ENCODE results near the gene LMO7. TPM values are rescaled to one million over a fixed set of nuclear protein-coding genes. Genes with fewer than 3 reads are reported as not detected.
A peak's percentile ranks its signal among the peaks of the same experiment; 100 is the strongest.

Gene LMO7
- polyA plus RNA-seq, 3 donors from 2014 or later = 0.96 to 4.1 TPM; not detected in 1

DNA sequence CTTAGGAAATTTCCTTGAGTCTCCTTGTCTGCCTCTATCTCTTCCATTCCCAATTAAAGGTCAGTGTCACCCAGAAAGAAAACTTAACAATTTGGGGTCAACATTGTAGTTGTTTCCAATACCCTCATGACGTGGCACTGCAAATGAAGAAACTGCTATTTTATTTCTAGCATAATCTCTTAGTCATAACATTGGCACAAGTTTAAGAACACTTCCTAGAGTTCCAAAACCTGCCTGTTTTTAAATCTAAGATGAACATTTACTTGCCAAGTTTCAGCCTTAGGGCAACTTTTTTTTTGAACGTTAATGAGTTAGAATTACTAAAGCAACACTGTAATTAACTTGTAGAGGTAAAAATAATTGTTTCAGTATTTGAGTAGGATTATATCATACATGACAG lies 108.0 kb downstream of the LMO7 start:
- Mint-ChIP-seq H3K27me3 (ENCODE audit: low read depth in 3 of 3) (peaks cover 0 to 2% (median 0%) of the 10 kb centered on the region in 3 donors), H3K27ac (no peak overlapping the region), H3K9me3 (peaks cover 0 to 4% (median 0%) of the 10 kb centered on the region in 6 donors), H3K4me3 (no peak overlapping the region), H3K4me1 (no peaks in the 10 kb centered on the region), H3K36me3 (peaks cover 0 to 7% (median 0%) of the 10 kb centered on the region in 3 donors)
- DNase-seq = no peak

DNA sequence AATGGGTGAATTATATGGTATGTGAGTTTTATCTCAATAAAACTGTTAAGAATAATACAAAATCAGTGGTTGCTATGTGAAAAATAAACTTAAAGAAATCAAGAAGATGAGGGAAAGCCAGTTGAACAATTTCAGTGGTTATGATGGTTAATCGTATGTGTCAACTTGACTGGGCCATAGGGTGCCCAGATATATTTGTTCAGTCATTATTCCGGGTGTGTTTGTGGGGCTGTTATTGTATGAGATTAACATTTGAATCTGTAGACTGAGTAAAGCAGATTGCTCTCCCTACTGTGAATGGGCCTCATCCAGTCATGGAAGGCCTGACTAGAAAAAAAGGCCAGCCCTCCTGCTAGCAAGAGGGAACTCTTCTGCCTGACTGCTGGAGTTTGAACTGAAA lies 109.3 kb downstream of the LMO7 start:
- Mint-ChIP-seq H3K4me1 (no peaks in the 10 kb centered on the region), H3K9me3 (peaks cover 0 to 4% (median 0%) of the 10 kb centered on the region in 6 donors), H3K36me3 (peaks cover 0 to 7% (median 0%) of the 10 kb centered on the region in 3 donors), H3K4me3 (no peak overlapping the region), H3K27me3 (ENCODE audit: low read depth in 3 of 3) (peaks cover 0 to 2% (median 0%) of the 10 kb centered on the region in 3 donors), H3K27ac (no peak overlapping the region)
- DNase-seq = no peak

DNA sequence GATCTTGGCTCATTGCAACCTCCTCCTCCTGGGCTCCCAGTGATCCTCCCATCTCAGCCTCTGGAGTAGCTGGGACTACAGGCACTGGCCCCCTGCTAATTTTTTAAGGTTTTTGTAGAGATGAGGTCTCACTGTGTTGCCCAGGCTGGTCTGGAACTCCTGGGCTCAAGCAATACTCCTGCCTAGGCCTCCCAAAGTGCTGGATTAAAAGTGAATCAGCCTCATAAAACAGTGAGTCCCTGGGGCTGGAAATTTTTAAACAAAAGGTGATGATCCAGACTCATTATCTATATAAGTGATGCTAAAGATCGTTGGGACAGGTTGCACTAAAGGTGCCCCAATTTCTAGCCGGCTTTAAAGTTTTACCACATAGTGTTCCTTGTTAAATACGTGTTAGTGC lies 112.7 kb downstream of the LMO7 start:
- peaks cover 0 to 2% (median 0%) of the 10 kb centered on the region in 6 donors for H3K9me3 Mint-ChIP-seq
- H3K36me3 Mint-ChIP-seq = peaks cover 0 to 4% (median 0%) of the 10 kb centered on the region in 3 donors
- no peak overlapping the region for H3K27ac Mint-ChIP-seq
- H3K4me1 Mint-ChIP-seq = no peaks in the 10 kb centered on the region
- H3K4me3 Mint-ChIP-seq = no peak overlapping the region
- no peak for DNase-seq
- peaks cover 0 to 2% (median 0%) of the 10 kb centered on the region in 3 donors for H3K27me3 Mint-ChIP-seq (ENCODE audit: low read depth in 3 of 3)

DNA sequence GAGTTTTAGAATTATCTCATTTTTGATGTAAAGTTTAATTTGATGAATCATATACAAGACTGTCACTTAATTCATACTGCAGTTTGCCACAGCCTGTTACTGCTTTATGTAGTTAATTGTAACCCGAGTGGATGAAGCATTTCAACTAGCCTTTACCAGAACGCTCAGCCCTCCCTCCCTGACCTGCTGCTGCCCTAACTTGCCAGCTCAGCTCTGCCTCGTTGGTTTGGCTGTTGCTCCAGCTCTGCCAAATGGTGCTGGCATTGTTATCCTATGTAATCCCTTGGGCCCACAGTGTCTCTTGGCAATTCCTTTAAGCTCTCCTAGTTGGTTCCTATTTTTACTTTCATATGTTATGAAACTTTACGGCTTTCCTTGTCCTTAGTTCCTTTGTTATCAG lies 113.3 kb downstream of the LMO7 start:
- no peak for DNase-seq
- Mint-ChIP-seq H3K36me3 (peaks cover 0 to 8% (median 4%) of the 10 kb centered on the region in 3 donors), H3K4me1 (no peaks in the 10 kb centered on the region), H3K9me3 (peaks cover 0 to 2% (median 0%) of the 10 kb centered on the region in 6 donors), H3K27me3 (ENCODE audit: low read depth in 3 of 3) (peaks cover 0 to 2% (median 0%) of the 10 kb centered on the region in 3 donors), H3K4me3 (no peak overlapping the region), H3K27ac (no peak overlapping the region)

DNA sequence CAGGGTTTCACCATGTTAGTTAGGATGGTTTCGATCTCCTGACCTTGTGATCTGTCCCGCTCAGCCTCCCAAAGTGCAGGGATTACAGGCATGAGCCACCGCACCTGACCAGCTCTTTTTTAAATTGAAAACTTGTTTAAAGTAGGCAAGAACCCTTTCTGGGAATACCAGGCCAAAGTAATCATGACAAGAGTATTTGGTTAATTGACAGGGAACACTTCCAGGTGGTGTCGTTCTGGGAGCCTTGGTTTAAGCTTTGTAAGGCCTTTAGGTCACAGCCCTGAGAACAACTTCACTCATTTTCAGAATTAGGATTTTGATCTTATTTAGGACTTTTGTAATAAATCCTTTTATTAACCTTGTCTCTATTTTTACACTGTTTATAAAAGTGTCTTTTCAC lies 115.2 kb downstream of the LMO7 start:
- peaks cover 0 to 2% (median 0%) of the 10 kb centered on the region in 6 donors for H3K9me3 Mint-ChIP-seq
- no peak overlapping the region for H3K4me3 Mint-ChIP-seq
- H3K27me3 Mint-ChIP-seq (ENCODE audit: low read depth in 3 of 3) = peaks cover 0 to 5% (median 2%) of the 10 kb centered on the region in 3 donors
- H3K4me1 Mint-ChIP-seq = no peaks in the 10 kb centered on the region
- H3K36me3 Mint-ChIP-seq = peaks cover 0 to 8% (median 4%) of the 10 kb centered on the region in 3 donors
- H3K27ac Mint-ChIP-seq = no peak overlapping the region
- no peak for DNase-seq

DNA sequence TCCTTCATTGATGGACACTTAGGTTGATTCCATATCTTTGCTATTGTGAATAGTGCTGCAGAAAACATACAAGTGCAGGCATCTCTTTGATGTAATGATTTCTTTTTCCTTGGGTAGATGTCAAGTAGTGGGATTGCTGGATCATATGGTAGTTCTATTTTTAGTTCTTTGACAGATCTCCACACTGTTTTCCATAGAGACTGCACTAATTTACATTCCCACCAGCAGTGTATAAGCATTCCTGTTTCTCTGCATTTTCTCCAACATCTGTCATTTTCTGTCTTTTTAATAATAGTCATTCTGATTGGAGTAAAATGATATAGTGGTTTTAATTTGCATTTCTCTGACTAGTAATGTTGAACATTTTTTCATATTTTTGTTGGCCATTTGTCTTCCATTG lies 116.7 kb downstream of the LMO7 start:
- Mint-ChIP-seq H3K27me3 (ENCODE audit: low read depth in 3 of 3) (peaks cover 2 to 5% (median 2%) of the 10 kb centered on the region in 3 donors), H3K4me3 (no peak overlapping the region), H3K9me3 (peaks cover 0 to 4% (median 0%) of the 10 kb centered on the region in 6 donors), H3K27ac (no peak overlapping the region), H3K36me3 (peaks cover 0 to 8% (median 4%) of the 10 kb centered on the region in 3 donors), H3K4me1 (no peaks in the 10 kb centered on the region)
- DNase-seq = no peak

DNA sequence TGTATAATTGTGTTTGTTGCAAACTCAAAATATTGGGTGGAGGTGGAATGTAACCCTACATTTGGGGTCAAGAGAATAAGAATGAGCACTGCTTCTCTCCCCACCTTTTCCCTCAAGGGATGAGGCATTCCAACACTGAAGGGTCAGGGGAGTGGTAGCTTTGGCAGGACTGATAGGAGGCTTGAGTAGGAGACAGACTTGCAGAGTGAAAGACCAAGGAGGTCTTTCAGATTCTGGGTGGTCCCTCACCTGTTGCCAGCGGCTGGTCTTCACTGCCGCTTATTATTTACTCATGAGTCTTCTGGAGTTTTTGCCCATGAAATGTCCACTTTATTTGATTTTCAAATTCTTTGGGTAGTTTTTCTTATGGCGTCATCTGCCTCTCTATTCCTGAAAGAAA lies 118.8 kb downstream of the LMO7 start:
- Mint-ChIP-seq H3K36me3 (peaks cover 0 to 8% (median 4%) of the 10 kb centered on the region in 3 donors), H3K4me3 (no peak overlapping the region), H3K27me3 (ENCODE audit: low read depth in 3 of 3) (peaks cover 2 to 5% (median 4%) of the 10 kb centered on the region in 3 donors), H3K27ac (no peak overlapping the region), H3K4me1 (peaks cover 0 to under 1% of the 10 kb centered on the region in 2 donors), H3K9me3 (peaks cover 0 to 4% (median 0%) of the 10 kb centered on the region in 6 donors)
- no peak for DNase-seq

DNA sequence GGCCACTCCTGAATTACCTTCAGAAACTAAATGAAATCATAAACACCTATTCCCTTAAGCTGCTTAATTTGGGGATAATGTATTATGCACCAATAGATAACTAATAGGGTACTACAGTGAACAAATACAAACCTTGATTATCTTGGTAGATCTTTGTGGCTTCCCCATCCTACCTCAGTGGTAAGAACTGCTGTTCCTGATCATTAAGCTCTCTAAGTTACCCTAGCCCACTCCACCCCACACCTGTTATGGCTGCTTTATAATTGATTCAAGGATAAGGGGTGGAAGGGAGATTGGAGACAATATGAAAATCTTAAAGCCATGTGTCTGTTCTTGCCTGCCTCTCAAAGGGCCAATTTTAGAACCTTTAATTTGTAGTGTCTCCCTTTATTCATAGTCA lies 121.2 kb downstream of the LMO7 start:
- no peak overlapping the region for H3K4me3 Mint-ChIP-seq
- DNase-seq = no peak
- H3K4me1 Mint-ChIP-seq = peaks cover 16 to 24% of the 10 kb centered on the region in 2 donors
- peaks cover 2 to 5% (median 5%) of the 10 kb centered on the region in 3 donors for H3K27me3 Mint-ChIP-seq (ENCODE audit: low read depth in 3 of 3)
- peaks cover 0 to 8% (median 4%) of the 10 kb centered on the region in 3 donors for H3K36me3 Mint-ChIP-seq
- H3K27ac Mint-ChIP-seq = no peak overlapping the region
- peaks cover 0 to 4% (median 0%) of the 10 kb centered on the region in 6 donors for H3K9me3 Mint-ChIP-seq

DNA sequence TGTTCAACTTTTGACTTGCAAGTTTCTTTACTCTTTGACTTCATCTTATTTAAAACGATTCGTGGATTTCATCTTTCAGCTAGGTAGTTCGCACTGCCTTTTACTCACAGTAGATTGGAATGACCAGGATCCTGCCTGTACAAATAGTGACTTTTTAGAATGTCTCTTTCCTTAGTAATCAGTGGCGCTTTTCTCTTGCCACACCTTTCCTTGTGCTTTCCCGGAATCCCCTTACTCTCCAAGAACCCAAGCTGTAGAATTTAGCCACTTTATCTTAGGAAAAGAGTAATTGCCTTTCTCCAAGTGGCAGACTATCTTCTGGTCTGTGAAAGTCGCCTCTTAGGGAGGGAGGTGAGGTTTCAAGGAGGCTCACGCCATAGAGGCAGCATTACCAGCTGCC lies 123.4 kb downstream of the LMO7 start:
- DNase-seq = no peak
- Mint-ChIP-seq H3K27me3 (ENCODE audit: low read depth in 3 of 3) (peaks cover 2 to 5% (median 4%) of the 10 kb centered on the region in 3 donors), H3K4me3 (no peak overlapping the region), H3K27ac (no peak overlapping the region), H3K9me3 (peaks cover 0 to 3% (median 0%) of the 10 kb centered on the region in 6 donors), H3K36me3 (no peaks in the 10 kb centered on the region), H3K4me1 (peaks cover 20 to 37% of the 10 kb centered on the region in 2 donors)

DNA sequence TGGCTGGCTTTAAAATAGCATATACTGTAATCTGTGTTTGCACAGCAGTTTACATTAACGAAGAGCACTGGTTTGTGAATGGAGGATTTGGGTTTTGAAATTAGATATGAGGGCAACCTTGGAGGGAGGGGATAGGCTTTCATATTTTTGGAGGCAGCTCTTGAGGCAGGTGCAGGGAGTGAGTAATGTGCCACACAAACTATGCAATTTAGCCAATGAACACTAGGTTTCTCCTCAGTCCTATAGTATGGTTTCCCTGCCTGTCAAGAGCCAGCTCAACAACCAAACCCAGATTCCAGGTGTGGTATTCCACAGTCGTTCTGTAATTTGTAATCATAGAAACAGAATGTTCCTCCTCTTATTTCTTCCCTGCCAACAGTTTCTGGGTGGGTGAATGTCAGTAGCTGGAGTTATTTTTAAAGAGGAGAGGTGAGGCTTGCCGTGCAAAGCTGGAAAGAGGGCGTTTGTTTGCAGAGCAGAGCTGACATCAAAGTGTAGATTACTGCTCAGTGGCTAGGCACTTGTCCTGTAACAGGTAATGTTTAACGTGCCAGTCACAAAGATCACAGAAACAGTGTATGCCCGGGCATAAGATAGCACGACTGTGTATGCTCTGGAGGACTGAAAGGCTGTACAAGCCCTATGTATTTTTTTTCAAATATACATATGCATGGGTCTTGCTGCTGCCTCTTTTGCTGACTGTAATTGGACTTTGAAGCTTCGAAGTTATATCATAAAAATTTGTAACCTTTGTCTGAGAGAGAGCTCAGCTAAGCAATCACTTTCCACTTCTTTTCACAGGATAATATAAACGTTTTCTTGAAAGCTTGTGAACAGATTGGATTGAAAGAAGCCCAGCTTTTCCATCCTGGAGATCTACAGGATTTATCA lies 124.2 kb downstream of the LMO7 start:
- H3K27me3 Mint-ChIP-seq (ENCODE audit: low read depth in 3 of 3) = peaks cover 1 to 4% (median 2%) of the 10 kb centered on the region in 3 donors
- no peak for DNase-seq
- peaks cover 20 to 37% of the 10 kb centered on the region in 2 donors for H3K4me1 Mint-ChIP-seq
- H3K36me3 Mint-ChIP-seq = no peaks in the 10 kb centered on the region
- H3K27ac Mint-ChIP-seq = peak overlapping the region in 2 of 6 donors; percentile 19 to 50
- H3K9me3 Mint-ChIP-seq = peaks cover 0 to 2% (median 0%) of the 10 kb centered on the region in 6 donors
- H3K4me3 Mint-ChIP-seq = peak overlapping the region; percentile 22 to 58 (median 43)

DNA sequence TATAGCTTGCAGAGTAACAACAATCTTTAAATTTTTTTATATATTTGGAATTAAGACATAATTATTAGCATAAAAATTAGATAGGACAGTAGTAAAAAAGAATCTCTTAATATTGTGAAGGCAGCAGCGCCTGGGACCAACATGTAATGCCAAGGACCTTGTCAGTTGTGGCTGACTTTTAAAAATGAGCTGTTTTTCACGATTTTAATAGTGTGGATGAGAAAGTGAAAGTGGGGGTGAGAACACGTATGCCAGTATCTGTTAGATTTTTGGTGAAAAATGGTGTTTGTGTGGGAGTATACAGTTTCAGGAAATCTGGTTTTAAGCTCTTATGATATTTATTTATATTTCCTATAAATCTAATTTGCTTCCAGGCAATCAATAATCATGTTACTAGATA lies 125.2 kb downstream of the LMO7 start:
- H3K27me3 Mint-ChIP-seq (ENCODE audit: low read depth in 3 of 3) = peaks cover 0 to 4% (median 2%) of the 10 kb centered on the region in 3 donors
- H3K4me1 Mint-ChIP-seq = peaks cover 20 to 37% of the 10 kb centered on the region in 2 donors
- peak overlapping the region; percentile 67 to 85 (median 73) for H3K4me3 Mint-ChIP-seq
- no peaks in the 10 kb centered on the region for H3K36me3 Mint-ChIP-seq
- H3K27ac Mint-ChIP-seq = peak overlapping the region in 3 of 6 donors; percentile 7 to 82 (median 78)
- DNase-seq = peak in 1 of 3 donors; percentile 12
- peaks cover 0 to 4% (median 0%) of the 10 kb centered on the region in 6 donors for H3K9me3 Mint-ChIP-seq

DNA sequence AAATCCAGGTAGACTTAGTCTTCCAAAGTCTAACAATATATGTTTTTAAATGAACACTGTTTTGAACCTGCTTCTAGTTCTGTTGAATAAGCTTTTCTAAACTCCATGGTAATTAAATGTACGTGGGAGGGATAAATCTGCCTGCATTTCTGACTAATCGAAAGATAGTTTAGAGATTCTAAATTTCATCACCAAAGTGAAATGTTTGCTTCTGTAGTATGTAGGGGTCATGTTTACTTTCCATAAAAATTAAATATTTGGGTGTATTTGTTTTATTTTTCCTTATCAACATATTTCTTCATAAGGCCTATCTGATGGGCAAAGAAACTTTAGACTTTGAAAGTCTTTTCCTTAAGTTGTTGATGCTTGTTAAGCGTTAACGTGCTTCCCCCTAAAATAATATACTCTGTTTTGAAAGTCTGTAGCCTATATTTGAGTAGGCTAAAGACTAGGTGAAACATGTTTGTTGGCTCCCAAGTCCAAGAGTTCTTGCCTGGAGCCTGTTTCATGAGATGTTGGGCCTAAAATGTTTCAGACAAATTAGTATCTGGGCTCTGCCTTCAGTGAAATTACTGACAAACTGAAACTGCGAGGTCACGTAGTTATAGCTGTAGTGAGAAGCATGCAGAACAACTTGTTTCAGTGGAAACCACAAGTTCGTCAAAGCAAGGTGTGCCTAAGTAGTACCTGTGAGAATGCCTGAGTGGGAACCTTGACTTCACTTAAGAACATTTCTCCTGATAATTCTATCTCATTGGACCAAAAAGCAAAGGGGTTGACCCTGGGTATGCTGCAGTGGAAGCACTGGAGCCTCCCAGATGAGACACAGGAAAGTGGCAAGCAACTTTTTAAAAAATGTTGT lies 126.2 kb downstream of the LMO7 start:
- Mint-ChIP-seq H3K27ac (peak overlapping the region; percentile 32 to 69 (median 65)), H3K9me3 (peaks cover 0 to 3% (median 0%) of the 10 kb centered on the region in 6 donors), H3K4me1 (peaks cover 20 to 37% of the 10 kb centered on the region in 2 donors), H3K4me3 (peak overlapping the region; percentile 70 to 80 (median 74)), H3K27me3 (ENCODE audit: low read depth in 3 of 3) (peaks cover 0 to 4% (median 0%) of the 10 kb centered on the region in 3 donors), H3K36me3 (no peaks in the 10 kb centered on the region)
- DNase-seq = peak in 1 of 3 donors; percentile 13

DNA sequence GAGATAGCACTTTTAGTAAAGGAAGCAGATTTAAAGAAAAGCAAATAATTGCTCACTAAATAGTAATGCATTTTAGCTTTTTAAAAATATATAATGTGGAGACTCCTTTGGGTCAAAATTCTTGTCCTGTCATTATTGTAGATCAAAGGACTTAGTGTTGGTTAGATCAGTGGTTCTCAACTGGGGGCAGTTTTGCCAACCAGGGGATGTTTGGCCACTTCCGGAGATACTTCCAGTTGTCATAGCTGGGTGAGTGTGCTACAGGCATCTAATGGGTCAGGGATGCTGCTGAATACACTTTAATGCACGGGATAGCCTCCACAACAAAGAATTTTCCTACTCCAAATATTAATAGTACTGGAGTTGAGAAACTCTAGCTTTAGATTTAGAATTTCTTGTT lies 126.8 kb downstream of the LMO7 start:
- H3K36me3 Mint-ChIP-seq = no peaks in the 10 kb centered on the region
- H3K4me3 Mint-ChIP-seq = peak overlapping the region; percentile 70 to 80 (median 74)
- DNase-seq = no peak
- H3K4me1 Mint-ChIP-seq = peaks cover 20 to 37% of the 10 kb centered on the region in 2 donors
- peaks cover 0 to 4% (median 0%) of the 10 kb centered on the region in 3 donors for H3K27me3 Mint-ChIP-seq (ENCODE audit: low read depth in 3 of 3)
- peak overlapping the region in 5 of 6 donors; percentile 32 to 69 (median 65) for H3K27ac Mint-ChIP-seq
- H3K9me3 Mint-ChIP-seq = peaks cover 0 to 3% (median 0%) of the 10 kb centered on the region in 6 donors
